Measurements from ENCODE around the gene KCNJ6.

DNA sequence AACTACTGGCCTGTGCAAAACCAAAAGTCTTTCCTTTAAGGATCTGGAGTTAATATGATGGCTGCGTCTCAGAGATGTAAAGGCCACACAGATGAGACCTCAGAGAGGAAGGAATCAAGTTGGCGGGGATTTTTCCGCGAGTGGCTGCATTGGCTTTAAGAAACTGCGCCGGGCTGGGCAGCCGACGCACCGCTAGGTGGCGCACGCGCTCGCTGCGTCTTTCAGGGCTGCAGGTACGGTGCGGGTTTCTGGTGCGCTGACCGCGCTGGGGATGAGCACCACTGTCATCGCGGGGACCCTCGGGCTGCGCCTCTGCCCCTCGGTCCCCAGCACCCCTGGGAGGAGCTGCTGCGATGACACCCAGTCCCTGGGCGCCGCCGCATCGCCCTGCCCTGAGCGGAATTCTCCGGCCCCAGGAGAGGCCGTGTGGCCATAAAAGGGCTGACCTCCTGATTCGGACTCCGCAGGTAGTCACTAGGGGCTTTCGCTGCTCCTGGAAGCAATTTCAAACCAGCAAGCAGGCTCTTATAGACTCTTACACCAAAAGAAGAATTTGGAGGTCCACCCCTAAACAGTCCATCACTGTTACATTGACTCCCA lies 241.0 kb downstream of the KCNJ6 start:
- TF ChIP-seq CTCF (IDR thresholded peaks at IDR 0.05; ENCODE audit: insufficient read depth, low read depth, low read length) (peak; percentile 75), EZH2 (IDR thresholded peaks at IDR 0.05; ENCODE audit: insufficient read depth, low read length) (no peak)

Data from astrocyte (in vitro differentiated cells and primary cell).